Glutamatergic neuron (in vitro differentiated cells): ENCODE data around the gene KRTAP22-2. TPM values are rescaled to one million over a fixed set of nuclear protein-coding genes. Genes with fewer than 3 reads are reported as not detected.

Experiments used
- DNase-seq: peaks from one replicate; pipeline ENCODE4 v3.0.0; 2022
- H3K27ac Mint-ChIP-seq: one replicate; pipeline ENCODE4 v1.8.0; 2020; ENCODE audit warnings: mild to moderate bottlenecking, mixed read lengths, inconsistent platforms; ENCODE audit not compliant: unreplicated experiment
- H3K27me3 Mint-ChIP-seq: one replicate; pipeline ENCODE4 v1.8.0; 2020; ENCODE audit warnings: mild to moderate bottlenecking, moderate library complexity, mixed read lengths, inconsistent platforms; ENCODE audit not compliant: unreplicated experiment
- H3K36me3 Mint-ChIP-seq: one replicate; pipeline ENCODE4 v1.8.0; 2020; ENCODE audit warnings: mild to moderate bottlenecking, mixed read lengths, inconsistent platforms; ENCODE audit not compliant: unreplicated experiment
- H3K4me1 Mint-ChIP-seq: one replicate; pipeline ENCODE4 v1.8.0; 2020; ENCODE audit warnings: mild to moderate bottlenecking, low read depth, mixed read lengths, inconsistent platforms; ENCODE audit not compliant: unreplicated experiment
- H3K4me3 Mint-ChIP-seq: one replicate; pipeline ENCODE4 v1.8.0; 2020; ENCODE audit warnings: mild to moderate bottlenecking, mixed read lengths, inconsistent platforms; ENCODE audit not compliant: unreplicated experiment
- H3K9me3 Mint-ChIP-seq: one replicate; pipeline ENCODE4 v1.8.0; 2020; ENCODE audit warnings: mild to moderate bottlenecking, moderate library complexity, mixed read lengths, inconsistent platforms; ENCODE audit not compliant: unreplicated experiment
- CTCF ChIP-seq: fragments of 200-600 bp; sonication (generic); IDR thresholded peaks from one replicate; pipeline ENCODE4 v1.5.0; 2021; ENCODE audit not compliant: partially characterized antibody, unreplicated experiment
- total RNA-seq: library from RNA; stranded (reverse); fragmentation: NEBNext Ultra II Directional; extraction: Animal tissue kit (Norgen Biotek cat#: 25700); gene quantifications from one replicate; pipeline ENCODE4 v1.2.1, GENCODE V29; 2021; ENCODE audit not compliant: unreplicated experiment

The KRTAP22-2 gene
- total RNA-seq, 1 donor from 2014 or later, result not detected

- Mint-ChIP-seq H3K27me3 (peaks cover 2% of the 10 kb centered on the region), H3K27ac (no peak overlapping the region), H3K4me1 (no peaks in the 10 kb centered on the region), H3K9me3 (peaks cover 2% of the 10 kb centered on the region), H3K36me3 (peaks cover 15% of the 10 kb centered on the region), H3K4me3 (no peak overlapping the region)
- no peak for DNase-seq
- no peak for TF ChIP-seq CTCF
Observed at GRCh38 chr21:30625449-30626165, 35.4 kb upstream of the KRTAP22-2 start.

GRCh38 chr21:30623362-30623761, 33.2 kb upstream of the KRTAP22-2 start:
- TF ChIP-seq CTCF, result no peak
- DNase-seq, result no peak
- Mint-ChIP-seq H3K36me3 (peaks cover 15% of the 10 kb centered on the region), H3K4me1 (no peaks in the 10 kb centered on the region), H3K4me3 (no peak overlapping the region), H3K27ac (no peak overlapping the region), H3K27me3 (peaks cover 2% of the 10 kb centered on the region), H3K9me3 (peaks cover 2% of the 10 kb centered on the region)

- Mint-ChIP-seq H3K36me3 (peaks cover 7% of the 10 kb centered on the region), H3K4me1 (no peaks in the 10 kb centered on the region), H3K4me3 (no peak within 1 kb of the TSS), H3K9me3 (peaks cover 2% of the 10 kb centered on the region), H3K27ac (no peak within 1 kb of the TSS), H3K27me3 (no peaks in the 10 kb centered on the region)
- DNase-seq, result no peak
- TF ChIP-seq CTCF, result no peak
Observed at GRCh38 chr21:30620522-30620921, 30.3 kb upstream of the KRTAP22-2 start, which contains the start of gene KRTAP20-4. Gene KRTAP20-4, plus strand, starts transcription at chr21:30620627.

GRCh38 chr21:30620080-30620479, 29.9 kb upstream of the KRTAP22-2 start:
- Mint-ChIP-seq H3K4me1 (no peaks in the 10 kb centered on the region), H3K27ac (no peak overlapping the region), H3K4me3 (no peak overlapping the region), H3K27me3 (no peaks in the 10 kb centered on the region), H3K9me3 (peaks cover 2% of the 10 kb centered on the region), H3K36me3 (peaks cover 7% of the 10 kb centered on the region)
- DNase-seq, result no peak
- TF ChIP-seq CTCF, result no peak

- no peak within 1 kb of the TSS for H3K4me3 Mint-ChIP-seq
- H3K36me3 Mint-ChIP-seq, result no peaks in the 10 kb centered on the region
- no peak for TF ChIP-seq CTCF
- no peaks in the 10 kb centered on the region for H3K27me3 Mint-ChIP-seq
- H3K27ac Mint-ChIP-seq, result no peak within 1 kb of the TSS
- H3K9me3 Mint-ChIP-seq, result no peaks in the 10 kb centered on the region
- H3K4me1 Mint-ChIP-seq, result no peaks in the 10 kb centered on the region
- DNase-seq, result no peak
Observed at GRCh38 chr21:30616125-30616524, 25.9 kb upstream of the KRTAP22-2 start, which contains the start of gene KRTAP20-1. Gene KRTAP20-1, plus strand, starts transcription at chr21:30616425. Its CDS starts 30 bp downstream, at chr21:30616455.
